Mammary epithelial cell (primary cell): ENCODE data around the gene GRM8.

Experiments
- CTCF ChIP-seq, 2 donors: IDR thresholded peaks in 1 of 2; conservative IDR thresholded peaks in 1 of 2; 2 replicates each; pipeline ENCODE4 v1.5.1; 2011 to 2012; ENCODE audit warnings: inconsistent platforms in 2 of 2, low read length in 2 of 2, mild to moderate bottlenecking in 2 of 2, control low read depth in 1 of 2, low read depth in 1 of 2; ENCODE audit not compliant: insufficient read depth in 1 of 2; ENCODE audit errors: extremely low read depth in 1 of 2
- EZH2 ChIP-seq: IDR thresholded peaks from 2 replicates; pipeline ENCODE4 v1.6.1; 2012; ENCODE audit warnings: low read length, inconsistent platforms, borderline replicate concordance

- TF ChIP-seq CTCF (conservative IDR thresholded peaks at IDR 0.05 in 1 of 2, IDR thresholded peaks at IDR 0.05 in 1 of 2; ENCODE audit: extremely low read depth in 1 of 2, insufficient read depth in 1 of 2, low read depth in 1 of 2, low read length in 2 of 2) (no peak), EZH2 (no peak)
These were observed 235.5 kb downstream of the GRM8 start for GRCh38 chr7:127017196-127017595.
